Endothelial cell of umbilical vein (primary cell): ENCODE measurements around the gene NFKBIL1. TPM values are rescaled to one million over a fixed set of nuclear protein-coding genes. Genes with fewer than 3 reads are reported as not detected.
A peak's percentile ranks its signal among the peaks of the same experiment; 100 is the strongest.

ENCODE experiments used
- BruUV-seq: library from RNA; stranded (reverse); fragments of 400-500 nt; replicated peaks from 2 replicates; lab custom pipeline; 2021; lab: Mats Ljungman, UMichigan
- CTCF ChIA-PET: fragments of 300-600, 350-600 bp; sonication (Branson Sonifier 250); formaldehyde crosslinking; loops from one replicate; lab custom pipeline; 2021; ENCODE audit warnings: antibody characterized with exemption, inconsistent platforms; lab: Charles Lee
- POLR2A ChIA-PET: fragments of 300-600, 350-600 bp; sonication (Branson Sonifier 250); formaldehyde crosslinking; loops from one replicate; lab custom pipeline; 2021; ENCODE audit warnings: antibody characterized with exemption, inconsistent platforms; lab: Charles Lee
- DNase-seq: peaks from one replicate; pipeline ENCODE4 v3.0.0-alpha.2; 2011; ENCODE audit warnings: low read depth, low spot score
- FAIRE-seq: peaks from 2 replicates; lab custom pipeline; 2011; peaks lifted over from hg19 to GRCh38; lab: Jason Lieb, UNC
- H2AFZ ChIP-seq: 2 replicates; pipeline ENCODE4 v1.6.0; 2012; ENCODE audit warnings: low read depth, low read length, control low read depth, inconsistent platforms
- H3K27ac ChIP-seq: 2 replicates; pipeline ENCODE4 v1.5.1; 2011; ENCODE audit warnings: low read depth, mild to moderate bottlenecking, control low read depth, low read length, moderate library complexity; ENCODE audit not compliant: insufficient read depth
- H3K27me3 ChIP-seq, 2 experiments: 2 replicates each; pipeline versions ENCODE4 v1.6.0 to v1.6.1; 2011; ENCODE audit warnings: low read length in 2 of 2, mixed read lengths in 1 of 2; ENCODE audit not compliant: control insufficient read depth in 2 of 2, insufficient read depth in 2 of 2
- H3K36me3 ChIP-seq, 2 experiments: 2 replicates in 1 of 2; 3 replicates in 1 of 2; pipeline ENCODE4 v1.5.1; 2011; ENCODE audit warnings: low read length in 2 of 2, mild to moderate bottlenecking in 1 of 2, moderate library complexity in 1 of 2; ENCODE audit not compliant: control insufficient read depth in 2 of 2, insufficient read depth in 2 of 2; ENCODE audit errors: extremely low read depth in 1 of 2
- H3K4me1 ChIP-seq: 3 replicates; pipeline ENCODE4 v1.5.1; 2011; ENCODE audit warnings: mild to moderate bottlenecking, low read length; ENCODE audit not compliant: control insufficient read depth, insufficient read depth; ENCODE audit errors: extremely low read depth
- H3K4me2 ChIP-seq: 2 replicates; pipeline ENCODE4 v1.6.1; 2011; ENCODE audit warnings: low read length, control low read depth, mixed read lengths; ENCODE audit not compliant: insufficient read depth
- H3K4me3 ChIP-seq, 3 experiments: fragments of 200-600 bp in 1 of 3; sonication (generic), shearing (Covaris generic) in 1 of 3; replicated peaks in 1 of 3; 2 replicates each; pipeline ENCODE4 v1.5.1; 2011 to 2016; ENCODE audit warnings: control low read depth in 3 of 3, low read length in 3 of 3, mild to moderate bottlenecking in 2 of 3, inconsistent platforms in 1 of 3, low read depth in 1 of 3, moderate library complexity in 1 of 3; ENCODE audit not compliant: insufficient read depth in 1 of 3
- H3K79me2 ChIP-seq: 2 replicates; pipeline ENCODE4 v1.6.0; 2012; ENCODE audit warnings: low read length, inconsistent platforms; ENCODE audit not compliant: control insufficient read depth, insufficient read depth
- H3K9ac ChIP-seq: replicated peaks from 2 replicates; pipeline ENCODE3; 2011; ENCODE audit warnings: low read length, control low read depth; ENCODE audit not compliant: insufficient read depth; ENCODE audit errors: extremely low read depth
- H3K9me1 ChIP-seq: replicated peaks from 3 replicates; pipeline ENCODE4 v1.6.0; 2011; ENCODE audit warnings: mild to moderate bottlenecking, low read length; ENCODE audit not compliant: control insufficient read depth, insufficient read depth; ENCODE audit errors: extremely low read depth
- H3K9me3 ChIP-seq: replicated peaks from 2 replicates; pipeline ENCODE4 v1.5.1; 2012; ENCODE audit warnings: low read length, inconsistent platforms; ENCODE audit not compliant: control insufficient read depth, insufficient read depth
- H4K20me1 ChIP-seq: replicated peaks from 2 replicates; pipeline ENCODE3; 2011; ENCODE audit warnings: mild to moderate bottlenecking, low read length; ENCODE audit not compliant: control insufficient read depth, insufficient read depth; ENCODE audit errors: extremely low read depth
- CTCF ChIP-seq, 2 donors: IDR thresholded peaks; 1 replicate in 1 of 2; 2 replicates in 1 of 2; pipeline ENCODE4 v1.5.1; 2011; ENCODE audit warnings: low read length in 2 of 2, mild to moderate bottlenecking in 2 of 2, moderate library complexity in 2 of 2, control low read depth in 1 of 2, inconsistent platforms in 1 of 2, low read depth in 1 of 2; ENCODE audit not compliant: insufficient read depth in 1 of 2; ENCODE audit errors: extremely low read depth in 1 of 2
- EZH2 ChIP-seq: IDR thresholded peaks from 2 replicates; pipeline ENCODE4 v1.6.1; 2012; ENCODE audit warnings: borderline replicate concordance, low read depth, mild to moderate bottlenecking, moderate library complexity, low read length, inconsistent platforms; ENCODE audit not compliant: severe bottlenecking
- FOS ChIP-seq: IDR thresholded peaks from 2 replicates; pipeline ENCODE4 v1.6.1; 2011; ENCODE audit warnings: mild to moderate bottlenecking, low read length, moderate library complexity, borderline replicate concordance; ENCODE audit not compliant: insufficient read depth
- GATA2 ChIP-seq: IDR thresholded peaks from 2 replicates; pipeline ENCODE4 v1.7.0; 2011; ENCODE audit warnings: low read depth, mild to moderate bottlenecking, moderate library complexity, mixed read lengths, low read length; ENCODE audit not compliant: insufficient read length, insufficient read depth
- JUN ChIP-seq: IDR thresholded peaks from 2 replicates; pipeline ENCODE4 v1.6.1; 2011; ENCODE audit warnings: borderline replicate concordance, low read depth; ENCODE audit not compliant: insufficient read length, insufficient read depth
- MAX ChIP-seq: IDR thresholded peaks from 2 replicates; pipeline ENCODE4 v1.6.1; 2011; ENCODE audit not compliant: insufficient read depth, insufficient read length
- MYC ChIP-seq: IDR thresholded peaks from one replicate; pipeline ENCODE4 v1.6.1; 2011; ENCODE audit warnings: mild to moderate bottlenecking, low read depth, low read length
- POLR2A ChIP-seq: IDR thresholded peaks from 2 replicates; pipeline ENCODE4 v1.6.1; 2012; ENCODE audit warnings: low read depth, mild to moderate bottlenecking, control low read depth, low read length
- POLR2AphosphoS5 ChIP-seq: IDR thresholded peaks from 2 replicates; pipeline ENCODE4 v1.6.1; 2012; ENCODE audit warnings: low read depth, mild to moderate bottlenecking, control low read depth, low read length, moderate library complexity; ENCODE audit not compliant: insufficient read depth
- dilution Hi-C: fragments of 300-500 bp; cut with MboI; formaldehyde crosslinking; loops from one replicate; pipeline ENCODE4 v1.15.0; 2019; ENCODE audit warnings: low sequenced_read_pairs; ENCODE audit not compliant: extremely low pct_ligation_motif_present
- intact Hi-C: fragments of 100-400 bp; cut with micrococcal nuclease; formaldehyde crosslinking; loops from one replicate; pipeline ENCODE4 v1.10.0; 2022
- polyA plus RNA-seq, 4 experiments: library from polyadenylated mRNA; depleted of rRNA in 3 of 4; stranded (reverse) in 3 of 4; unstranded in 1 of 4; fragments of >200 nt; gene quantifications; 2 replicates each; pipeline versions ENCODE4 v1.2.1 to v1.2.3, GENCODE V29; 2011 to 2012; ENCODE audit warnings: missing spikeins in 1 of 4
- total RNA-seq: library from RNA; stranded (reverse); gene quantifications from 2 replicates; pipeline ENCODE4 v1.2.3, GENCODE V29; 2021

The NFKBIL1 gene
- total and polyA plus RNA-seq, 2 donors (not counting 3 experiments of a cell fraction or from before 2014, with no cell fraction given) = 9.9 to 15.5 TPM

- Histone ChIP-seq H3K79me2 (peaks cover 53% of the 10 kb centered on the region), H3K36me3 (peaks cover 17 to 30% of the 10 kb centered on the region in 2 experiments), H2AFZ (no peak overlapping the region), H3K9ac (peak overlapping the region; percentile 98), H3K4me2 (peak overlapping the region; percentile 92), H3K4me3 (peak overlapping the region; percentile 59 to 95 (median 80)), H3K9me1 (no peaks in the 10 kb centered on the region), H4K20me1 (peaks cover 7% of the 10 kb centered on the region), H3K27ac (peak overlapping the region; percentile 85), H3K9me3 (no peaks in the 10 kb centered on the region), H3K27me3 (no peaks in the 10 kb centered on the region), H3K4me1 (peaks cover 27% of the 10 kb centered on the region)
- no peak for DNase-seq
- TSS peak; percentile 65 for BruUV-seq
- ChIA-PET CTCF (interaction anchor here (0.8 to 31.0 kb wide), 10 partner anchors 10 to 119 kb away, joined by 3 to 1517 read pairs (median 4); partner anchors contain the start of genes C6orf47, LST1, LTB and NCR3), POLR2A (interaction anchor here (0.8 to 1.2 kb wide), 7 partner anchors 8 to 1431 kb away, joined by 3 to 6 read pairs (median 4); partner anchors contain the start of gene MCCD1)
- dilution Hi-C loops = no loop called here
- intact Hi-C loops = loop anchor here (10.0 kb wide), 1 partner anchor 194 kb away; the partner anchor contains the start of gene CLIC1
- TF ChIP-seq MAX (no peak), CTCF (IDR thresholded peaks at IDR 0.05; ENCODE audit: extremely low read depth in 1 of 2, insufficient read depth in 1 of 2, low read depth in 1 of 2, low read length in 2 of 2) (no peak), FOS (no peak), POLR2A (no peak), POLR2AphosphoS5 (no peak), MYC (no peak), JUN (no peak), EZH2 (no peak), GATA2 (no peak)
- peak; percentile 59 for FAIRE-seq
These were observed 6.2 kb upstream of the NFKBIL1 start for GRCh38 chr6:31541059-31541657.
